ENCODE data around the gene BTF3. TPM values are rescaled to one million over a fixed set of nuclear protein-coding genes. Genes with fewer than 3 reads are reported as not detected.
A peak's percentile ranks its signal among the peaks of the same experiment; 100 is the strongest.
"Not testable (repeated sequence)": the region's sequence is repeated elsewhere in the genome, so short reads cannot be mapped to it uniquely, and the experiment has no call there.

The BTF3 gene
- total and polyA plus RNA-seq, 4 donors, result 370 to 645 (median 516) TPM

DNA sequence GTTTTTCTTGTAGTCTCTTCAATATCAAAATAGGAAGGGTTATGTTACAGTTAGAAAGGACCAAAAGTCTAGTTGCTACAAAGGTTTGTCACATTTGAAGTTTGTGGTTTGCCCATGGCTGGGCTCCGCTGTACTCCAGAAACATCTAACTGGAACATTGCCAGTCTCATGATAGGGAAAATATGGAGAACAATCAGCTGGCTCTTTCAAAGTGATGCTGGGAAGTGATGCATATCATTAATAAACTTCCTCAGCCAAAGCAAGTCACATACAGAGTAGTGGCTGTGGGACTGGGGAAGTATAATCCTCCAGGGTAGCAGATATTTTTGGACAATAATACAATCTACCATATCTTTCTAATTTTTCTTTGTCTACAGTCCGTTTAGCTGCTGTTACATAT lies 8.8 kb downstream of the BTF3 start:
- Histone ChIP-seq H3K27ac (ENCODE audit: low read depth in 1 of 2, low read length in 1 of 2) (no peak overlapping the region), H3K4me1 (ENCODE audit: control insufficient read depth in 5 of 5, insufficient read depth in 5 of 5, low read length in 5 of 5) (peaks cover 0 to 7% (median 4%) of the 10 kb centered on the region in 5 donors), H3K9ac (ENCODE audit: insufficient read depth in 1 of 2, low read length in 2 of 2) (peak overlapping the region in 1 of 2 donors; percentile 23), H3K9me3 (ENCODE audit: control insufficient read depth in 4 of 4, insufficient read depth in 3 of 4, low read length in 3 of 4) (peaks cover 0 to 1% (median 0%) of the 10 kb centered on the region in 4 donors), H3K36me3 (ENCODE audit: control insufficient read depth in 4 of 4, insufficient read depth in 4 of 4, low read length in 4 of 4) (peaks cover 9 to 25% (median 21%) of the 10 kb centered on the region in 4 donors), H3K27me3 (ENCODE audit: control insufficient read depth in 3 of 3, insufficient read depth in 3 of 3, low read length in 2 of 3) (no peaks in the 10 kb centered on the region), H3K4me3 (no peak overlapping the region)
- no peak for ATAC-seq (ENCODE audit: insufficient read depth, low FRiP score)
- peak in 2 of 3 donors; percentile 47 to 52 for DNase-seq
- WGBS, 2 donors, result 45 to 52% methylated on average over 2 of the region's 2 CpGs
- TF ChIP-seq, protein P1, sequence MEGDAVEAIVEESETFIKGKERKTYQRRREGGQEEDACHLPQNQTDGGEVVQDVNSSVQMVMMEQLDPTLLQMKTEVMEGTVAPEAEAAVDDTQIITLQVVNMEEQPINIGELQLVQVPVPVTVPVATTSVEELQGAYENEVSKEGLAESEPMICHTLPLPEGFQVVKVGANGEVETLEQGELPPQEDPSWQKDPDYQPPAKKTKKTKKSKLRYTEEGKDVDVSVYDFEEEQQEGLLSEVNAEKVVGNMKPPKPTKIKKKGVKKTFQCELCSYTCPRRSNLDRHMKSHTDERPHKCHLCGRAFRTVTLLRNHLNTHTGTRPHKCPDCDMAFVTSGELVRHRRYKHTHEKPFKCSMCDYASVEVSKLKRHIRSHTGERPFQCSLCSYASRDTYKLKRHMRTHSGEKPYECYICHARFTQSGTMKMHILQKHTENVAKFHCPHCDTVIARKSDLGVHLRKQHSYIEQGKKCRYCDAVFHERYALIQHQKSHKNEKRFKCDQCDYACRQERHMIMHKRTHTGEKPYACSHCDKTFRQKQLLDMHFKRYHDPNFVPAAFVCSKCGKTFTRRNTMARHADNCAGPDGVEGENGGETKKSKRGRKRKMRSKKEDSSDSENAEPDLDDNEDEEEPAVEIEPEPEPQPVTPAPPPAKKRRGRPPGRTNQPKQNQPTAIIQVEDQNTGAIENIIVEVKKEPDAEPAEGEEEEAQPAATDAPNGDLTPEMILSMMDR (IDR thresholded peaks at IDR 0.05; ENCODE audit: control extremely low read depth, extremely low read depth), result no peak

DNA sequence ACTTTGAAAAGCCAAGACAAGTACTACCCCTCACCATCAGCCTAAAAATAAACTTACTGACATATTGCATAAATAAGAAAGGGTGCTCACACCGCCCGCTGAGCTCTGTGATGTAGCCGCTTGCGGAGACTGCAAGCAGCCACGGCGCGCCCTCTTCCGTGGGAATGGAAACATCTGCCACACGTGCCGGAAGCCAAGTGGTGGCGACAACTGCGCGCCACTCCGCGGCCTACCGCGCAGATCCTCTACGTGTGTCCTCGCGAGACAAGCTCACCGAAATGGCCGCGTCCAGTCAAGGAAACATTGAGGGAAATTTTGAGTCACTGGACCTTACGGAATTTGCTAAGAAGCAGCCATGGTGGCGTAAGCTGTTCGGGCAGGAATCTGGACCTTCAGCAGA lies 10.3 kb downstream of the BTF3 start:
- H3K36me3 ChIP-seq (ENCODE audit: control insufficient read depth in 4 of 4, insufficient read depth in 4 of 4, low read length in 4 of 4), result peaks cover 7 to 20% (median 13%) of the 10 kb centered on the region in 4 donors
- not testable (repeated sequence) for H3K4me3 ChIP-seq; ATAC-seq (ENCODE audit: insufficient read depth, low FRiP score); H3K27ac ChIP-seq (ENCODE audit: low read depth in 1 of 2, low read length in 1 of 2); DNase-seq; H3K27me3 ChIP-seq (ENCODE audit: control insufficient read depth in 3 of 3, insufficient read depth in 3 of 3, low read length in 2 of 3); H3K4me1 ChIP-seq (ENCODE audit: control insufficient read depth in 5 of 5, insufficient read depth in 5 of 5, low read length in 5 of 5); H3K9ac ChIP-seq (ENCODE audit: insufficient read depth in 1 of 2, low read length in 2 of 2); H3K9me3 ChIP-seq (ENCODE audit: control insufficient read depth in 4 of 4, insufficient read depth in 3 of 4, low read length in 3 of 4)
- 95 to 98% methylated on average over 26 of the region's 26 CpGs for WGBS, 2 donors

DNA sequence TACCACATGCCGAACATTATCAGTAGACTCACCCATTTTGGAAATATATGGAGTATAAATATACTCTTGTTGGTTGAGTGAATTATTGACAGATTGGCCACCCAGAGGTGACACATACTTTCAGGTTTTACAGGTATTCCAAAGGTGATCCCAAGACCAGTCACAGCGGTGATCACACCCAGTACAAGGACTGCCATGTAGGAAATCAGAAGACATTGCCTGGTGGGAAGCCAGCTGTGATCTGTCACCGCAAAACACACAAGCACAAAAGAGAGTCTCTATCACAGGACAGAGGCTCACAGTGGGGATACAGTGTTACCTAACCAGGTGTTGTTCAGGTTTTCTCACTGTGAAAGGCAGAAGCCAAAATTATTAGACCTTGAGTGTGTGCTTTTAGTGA lies 15.8 kb downstream of the BTF3 start:
- Histone ChIP-seq H3K27ac (ENCODE audit: low read depth in 1 of 2, low read length in 1 of 2) (no peak overlapping the region), H3K4me1 (ENCODE audit: control insufficient read depth in 5 of 5, insufficient read depth in 5 of 5, low read length in 5 of 5) (peaks cover 0 to 6% (median 0%) of the 10 kb centered on the region in 5 donors), H3K36me3 (ENCODE audit: control insufficient read depth in 4 of 4, insufficient read depth in 4 of 4, low read length in 4 of 4) (no peaks in the 10 kb centered on the region), H3K27me3 (ENCODE audit: control insufficient read depth in 3 of 3, insufficient read depth in 3 of 3, low read length in 2 of 3) (no peaks in the 10 kb centered on the region), H3K4me3 (no peak overlapping the region), H3K9ac (ENCODE audit: insufficient read depth in 1 of 2, low read length in 2 of 2) (no peak overlapping the region), H3K9me3 (ENCODE audit: control insufficient read depth in 4 of 4, insufficient read depth in 3 of 4, low read length in 3 of 4) (peaks cover 0 to 2% (median 0%) of the 10 kb centered on the region in 4 donors)
- TF ChIP-seq, protein P1 (IDR thresholded peaks at IDR 0.05; ENCODE audit: control extremely low read depth, extremely low read depth), result no peak
- no peak for DNase-seq
- 97 to 99% methylated on average over 3 of the region's 3 CpGs for WGBS, 2 donors
- no peak for ATAC-seq (ENCODE audit: insufficient read depth, low FRiP score)

DNA sequence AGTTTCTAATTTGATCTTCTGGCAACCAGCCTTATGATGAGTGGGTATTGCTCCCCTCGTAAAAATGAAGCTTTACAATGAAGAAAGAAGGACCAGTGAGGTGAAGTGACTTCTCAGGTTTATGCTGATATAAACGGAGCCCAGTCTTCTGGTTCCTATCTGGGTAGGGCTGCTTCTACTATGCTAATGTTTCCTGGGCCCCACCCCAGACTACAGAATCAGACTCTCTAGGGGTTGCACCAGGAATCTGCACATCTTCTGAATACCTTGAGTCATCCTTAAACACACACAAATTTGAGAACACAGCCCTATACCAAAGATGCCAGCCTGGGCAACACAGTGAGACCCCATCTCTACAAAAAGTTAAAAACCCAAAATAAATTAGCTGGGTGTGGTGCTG lies 16.2 kb downstream of the BTF3 start:
- WGBS, 2 donors, result 66 to 87% methylated on average over 2 of the region's 2 CpGs
- peaks cover 0 to 2% (median 0%) of the 10 kb centered on the region in 4 donors for H3K9me3 ChIP-seq (ENCODE audit: control insufficient read depth in 4 of 4, insufficient read depth in 3 of 4, low read length in 3 of 4)
- ATAC-seq (ENCODE audit: insufficient read depth, low FRiP score) (no peak), DNase-seq (no peak)
- H3K36me3 ChIP-seq (ENCODE audit: control insufficient read depth in 4 of 4, insufficient read depth in 4 of 4, low read length in 4 of 4), result no peaks in the 10 kb centered on the region
- no peak overlapping the region for H3K9ac ChIP-seq (ENCODE audit: insufficient read depth in 1 of 2, low read length in 2 of 2)
- H3K27me3 ChIP-seq (ENCODE audit: control insufficient read depth in 3 of 3, insufficient read depth in 3 of 3, low read length in 2 of 3), result no peaks in the 10 kb centered on the region
- H3K4me1 ChIP-seq (ENCODE audit: control insufficient read depth in 5 of 5, insufficient read depth in 5 of 5, low read length in 5 of 5), result peaks cover 0 to 6% (median 0%) of the 10 kb centered on the region in 5 donors
- no peak overlapping the region for H3K27ac ChIP-seq (ENCODE audit: low read depth in 1 of 2, low read length in 1 of 2)
- TF ChIP-seq, protein P1 (IDR thresholded peaks at IDR 0.05; ENCODE audit: control extremely low read depth, extremely low read depth), result no peak
- no peak overlapping the region for H3K4me3 ChIP-seq
